HG03095 (cell line): Measurements from ENCODE around the gene GSTM4.
"Not testable (repeated sequence)": the region's sequence is repeated elsewhere in the genome, so short reads cannot be mapped to it uniquely, and the experiment has no call there.

Experiments
- ATAC-seq: cut with Tn5 transposase; IDR thresholded peaks from one replicate; pipeline ENCODE4 v1.9.1; 2021; ENCODE audit warnings: moderate library complexity; ENCODE audit not compliant: unreplicated experiment

Gene GSTM4

DNA sequence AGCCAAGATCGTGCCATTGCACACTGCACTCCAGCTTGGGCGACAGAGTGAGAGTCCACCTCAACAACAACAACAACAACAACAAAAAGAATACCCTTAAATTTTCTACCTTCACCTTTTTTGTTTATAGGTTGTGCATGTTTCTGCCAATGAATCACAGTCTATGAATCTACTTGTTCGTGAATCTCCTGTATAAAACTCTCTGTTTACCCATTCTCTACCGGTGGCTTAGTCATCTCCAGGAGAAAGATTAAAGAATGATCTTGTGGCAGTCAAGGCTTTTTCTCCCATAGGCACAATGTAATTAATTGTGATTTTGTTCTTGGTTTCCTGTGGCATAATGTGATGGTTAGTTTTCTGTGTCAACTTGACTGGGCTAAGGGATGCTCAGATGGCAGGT is 42.0 kb downstream of the GSTM4 start:
- ATAC-seq: not testable (repeated sequence)

DNA sequence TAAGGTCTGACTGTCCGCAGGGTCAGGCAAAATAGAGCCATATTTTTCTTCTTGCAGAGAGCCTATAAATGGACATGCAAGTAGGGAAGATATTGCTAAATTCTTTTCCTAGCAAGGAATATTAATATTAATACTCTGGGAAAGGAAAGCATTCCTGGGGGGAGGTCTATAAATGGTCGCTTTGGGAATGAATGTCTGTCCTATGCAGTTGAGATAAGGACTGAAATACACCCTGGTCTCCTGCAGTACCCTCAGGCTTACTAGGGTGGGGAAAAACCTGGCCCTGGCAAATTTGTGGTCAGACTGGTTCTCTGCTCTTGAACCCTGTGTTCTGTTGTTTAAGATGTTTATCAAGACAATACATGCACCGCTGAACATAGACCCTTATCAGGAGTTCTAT is 47.0 kb downstream of the GSTM4 start:
- not testable (repeated sequence) for ATAC-seq

DNA sequence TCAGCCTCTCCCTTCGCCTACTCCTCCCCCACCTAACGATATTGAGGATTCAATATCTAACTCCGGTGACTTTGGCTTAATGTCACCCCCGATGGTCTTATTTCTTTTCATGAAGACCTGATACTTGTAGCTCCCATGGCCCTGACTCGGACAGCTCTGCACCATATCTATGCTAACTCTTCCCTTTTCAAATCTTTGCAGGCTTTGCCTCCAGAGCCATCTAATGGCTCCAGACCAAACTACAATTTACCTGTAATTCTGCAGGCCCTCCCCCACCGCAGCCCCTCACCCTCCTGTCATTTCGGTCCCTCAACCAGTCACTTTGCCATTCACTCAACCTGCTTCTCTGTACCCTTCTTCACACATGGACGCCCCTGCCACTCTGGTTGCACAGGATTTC is 48.3 kb downstream of the GSTM4 start:
- ATAC-seq: no peak

DNA sequence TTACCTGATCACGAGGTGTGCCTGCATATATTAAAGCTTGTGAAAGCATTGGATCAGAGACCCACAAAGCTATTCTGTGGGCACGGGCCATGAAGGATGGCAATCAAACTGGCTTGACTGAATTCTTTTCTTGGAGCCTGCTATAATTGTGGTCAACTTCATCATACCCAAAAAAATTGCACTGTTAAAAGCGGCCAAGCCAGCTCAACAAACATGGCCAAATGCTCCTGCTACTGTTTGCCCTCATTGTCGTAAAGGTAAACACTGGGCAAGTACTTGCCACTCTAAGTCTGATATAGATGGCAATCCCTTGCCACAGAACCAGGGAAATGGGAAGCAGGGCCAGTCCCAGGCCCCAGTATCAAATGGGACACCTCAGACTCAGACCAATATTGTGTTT is 49.5 kb downstream of the GSTM4 start:
- ATAC-seq: no peak

DNA sequence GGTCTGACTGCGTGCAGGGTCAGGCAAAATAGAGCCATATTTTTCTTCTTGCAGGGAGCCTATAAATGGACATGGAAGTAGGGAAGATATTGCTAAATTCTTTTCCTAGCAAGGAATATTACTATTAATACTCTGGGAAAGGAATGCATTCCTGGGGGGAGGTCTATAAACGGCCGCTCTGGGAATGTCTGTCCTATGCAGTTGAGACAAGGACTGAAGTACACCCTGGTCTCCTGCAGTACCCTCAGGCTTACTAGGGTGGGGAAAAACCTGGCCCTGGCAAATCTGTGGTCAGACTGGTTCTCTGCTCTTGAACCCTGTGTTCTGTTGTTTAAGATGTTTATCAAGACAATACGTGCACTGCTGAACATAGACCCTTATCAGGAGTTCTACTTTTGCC is 53.0 kb downstream of the GSTM4 start:
- ATAC-seq: not testable (repeated sequence)

DNA sequence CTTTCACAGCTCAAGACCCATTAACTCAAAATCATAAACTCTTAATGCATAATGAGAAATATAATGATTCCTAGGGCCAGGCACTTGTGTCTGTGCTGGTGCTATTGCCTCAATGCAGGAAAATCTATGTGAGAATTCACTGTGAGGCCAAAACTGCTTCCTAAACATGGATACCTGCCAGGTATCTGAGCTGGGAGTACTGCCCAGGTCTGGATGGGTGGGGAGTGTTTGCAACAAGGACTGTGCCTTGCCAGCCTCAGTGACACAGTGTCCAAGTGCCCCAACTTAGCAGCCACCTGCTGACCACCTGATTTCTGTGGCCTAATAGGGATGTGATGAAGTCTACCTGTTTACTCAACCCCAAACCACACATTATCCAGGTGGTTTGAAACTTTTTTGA is 53.9 kb downstream of the GSTM4 start:
- ATAC-seq: not testable (repeated sequence)
